ENCODE data around the gene SDSL.

The SDSL gene

GRCh38 chr12:113416091-113416754 is 6.0 kb upstream of the SDSL start:
- TF ChIP-seq TAF1 (IDR thresholded peaks at IDR 0.05; ENCODE audit: borderline replicate concordance, insufficient read depth, low read length) (no peak), REST (IDR thresholded peaks at IDR 0.05; ENCODE audit: insufficient read depth in 1 of 2, low read depth in 2 of 2, low read length in 2 of 2) (no peak), SIN3A (IDR thresholded peaks at IDR 0.05; ENCODE audit: borderline replicate concordance, insufficient read depth, low read length) (no peak), POLR2AphosphoS5 (IDR thresholded peaks at IDR 0.05; ENCODE audit: low read depth, low read length) (no peak), FOXP2 (optimal IDR thresholded peaks at IDR 0.05; ENCODE audit: borderline replicate concordance, extremely low read depth, extremely low read length, insufficient read depth) (no peak)

- TF ChIP-seq REST (IDR thresholded peaks at IDR 0.05; ENCODE audit: insufficient read depth in 1 of 2, low read depth in 2 of 2, low read length in 2 of 2), result no peak
- no peak for TF ChIP-seq FOXP2 (optimal IDR thresholded peaks at IDR 0.05; ENCODE audit: borderline replicate concordance, extremely low read depth, extremely low read length, insufficient read depth)
- no peak for TF ChIP-seq SIN3A (IDR thresholded peaks at IDR 0.05; ENCODE audit: borderline replicate concordance, insufficient read depth, low read length)
- no peak for TF ChIP-seq TAF1 (IDR thresholded peaks at IDR 0.05; ENCODE audit: borderline replicate concordance, insufficient read depth, low read length)
- no peak for TF ChIP-seq POLR2AphosphoS5 (IDR thresholded peaks at IDR 0.05; ENCODE audit: low read depth, low read length)
These were observed 3.8 kb upstream of the SDSL start for GRCh38 chr12:113418213-113418879.

DNA sequence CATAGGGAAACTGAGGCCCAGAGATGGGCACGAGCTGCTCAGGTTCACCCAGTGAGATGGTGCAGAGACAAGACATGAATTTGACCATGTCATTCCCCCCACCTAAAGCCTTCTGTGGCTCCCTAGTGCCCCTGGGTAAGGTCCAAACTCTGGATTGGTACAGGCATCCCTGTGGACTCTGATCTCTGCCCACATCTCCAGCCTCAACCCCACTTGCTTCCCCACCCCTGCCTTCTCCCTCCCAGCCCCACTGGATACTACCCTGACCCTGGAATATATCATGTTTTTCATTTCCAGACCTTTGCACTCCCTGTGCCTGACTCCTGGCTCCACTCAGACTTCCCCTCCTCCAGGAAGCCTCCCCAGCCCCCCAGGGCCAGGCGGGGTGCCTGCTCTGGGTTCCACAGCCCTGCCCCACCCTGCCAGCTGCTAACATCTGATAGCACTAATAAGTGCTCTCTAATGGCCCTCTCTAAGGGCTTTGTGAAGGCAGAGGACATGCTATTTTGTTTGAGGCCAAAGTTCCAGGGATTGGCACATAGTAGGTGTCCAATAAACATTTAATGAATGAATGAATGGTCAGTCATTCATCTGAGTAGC is 1.1 kb upstream of the SDSL start:
- no peak for TF ChIP-seq REST (IDR thresholded peaks at IDR 0.05; ENCODE audit: insufficient read depth in 1 of 2, low read depth in 2 of 2, low read length in 2 of 2)
- TF ChIP-seq TAF1 (IDR thresholded peaks at IDR 0.05; ENCODE audit: borderline replicate concordance, insufficient read depth, low read length), result no peak
- TF ChIP-seq SIN3A (IDR thresholded peaks at IDR 0.05; ENCODE audit: borderline replicate concordance, insufficient read depth, low read length), result no peak
- no peak for TF ChIP-seq POLR2AphosphoS5 (IDR thresholded peaks at IDR 0.05; ENCODE audit: low read depth, low read length)
- no peak for TF ChIP-seq FOXP2 (optimal IDR thresholded peaks at IDR 0.05; ENCODE audit: borderline replicate concordance, extremely low read depth, extremely low read length, insufficient read depth)

GRCh38 chr12:113422886-113423669 is 898 bp downstream of the SDSL start:
- TF ChIP-seq FOXP2 (optimal IDR thresholded peaks at IDR 0.05; ENCODE audit: borderline replicate concordance, extremely low read depth, extremely low read length, insufficient read depth) (no peak), SIN3A (IDR thresholded peaks at IDR 0.05; ENCODE audit: borderline replicate concordance, insufficient read depth, low read length) (no peak), POLR2AphosphoS5 (IDR thresholded peaks at IDR 0.05; ENCODE audit: low read depth, low read length) (no peak), REST (IDR thresholded peaks at IDR 0.05; ENCODE audit: insufficient read depth in 1 of 2, low read depth in 2 of 2, low read length in 2 of 2) (no peak), TAF1 (IDR thresholded peaks at IDR 0.05; ENCODE audit: borderline replicate concordance, insufficient read depth, low read length) (no peak)
